ENCODE data around the gene MDFI.

Gene MDFI

GRCh38 chr6:41593839-41594238 lies 44.4 kb upstream of the MDFI start:
- no peak for TF ChIP-seq CTCF (IDR thresholded peaks at IDR 0.05; ENCODE audit: low read depth, low read length)
- DNase-seq (ENCODE audit: low read depth in 2 of 2): no peak
- H3K4me3 ChIP-seq (replicated peaks in 1 of 2; ENCODE audit: low read depth in 2 of 2, low read length in 2 of 2): no peak overlapping the region

- DNase-seq (ENCODE audit: low read depth in 2 of 2): no peak
- no peak for TF ChIP-seq CTCF (IDR thresholded peaks at IDR 0.05; ENCODE audit: low read depth, low read length)
- H3K4me3 ChIP-seq (replicated peaks in 1 of 2; ENCODE audit: low read depth in 2 of 2, low read length in 2 of 2): no peak overlapping the region
These were observed 43.9 kb upstream of the MDFI start for GRCh38 chr6:41594326-41594725.

GRCh38 chr6:41594766-41595165 lies 43.5 kb upstream of the MDFI start:
- DNase-seq (ENCODE audit: low read depth in 2 of 2): no peak
- H3K4me3 ChIP-seq (replicated peaks in 1 of 2; ENCODE audit: low read depth in 2 of 2, low read length in 2 of 2): no peak overlapping the region
- TF ChIP-seq CTCF (IDR thresholded peaks at IDR 0.05; ENCODE audit: low read depth, low read length): no peak

GRCh38 chr6:41595166-41595565 lies 43.1 kb upstream of the MDFI start:
- TF ChIP-seq CTCF (IDR thresholded peaks at IDR 0.05; ENCODE audit: low read depth, low read length): no peak
- no peak for DNase-seq (ENCODE audit: low read depth in 2 of 2)
- H3K4me3 ChIP-seq (replicated peaks in 1 of 2; ENCODE audit: low read depth in 2 of 2, low read length in 2 of 2): no peak overlapping the region

DNA sequence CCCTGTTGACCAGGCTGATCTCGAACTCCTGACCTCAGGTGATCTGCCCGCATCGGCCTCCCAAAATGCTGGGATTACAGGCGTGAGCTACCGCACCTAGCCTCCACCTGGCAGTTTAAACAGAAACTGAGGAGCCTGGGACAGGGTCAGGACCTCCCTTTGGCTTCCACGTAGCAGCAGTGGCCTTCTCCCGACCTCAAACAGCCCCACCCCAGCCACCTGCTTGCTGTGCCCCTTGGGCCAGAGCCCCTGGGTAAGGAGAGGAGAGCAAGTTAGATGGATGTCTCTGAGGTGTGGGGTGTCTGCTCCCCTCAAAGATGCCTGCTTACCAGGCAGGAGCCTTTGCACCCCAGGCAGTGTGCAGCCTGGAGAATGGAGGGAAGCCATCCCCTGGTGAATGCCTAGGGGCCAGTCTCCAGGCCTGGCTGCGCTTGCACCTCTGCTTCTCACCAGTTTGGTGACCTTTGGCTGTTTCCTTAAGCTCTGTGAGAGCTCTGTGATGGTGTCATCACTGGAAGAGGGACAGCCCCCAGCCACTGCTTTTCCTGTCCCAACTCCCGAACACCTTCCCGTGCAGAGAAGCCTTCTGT lies 42.1 kb upstream of the MDFI start:
- TF ChIP-seq CTCF (IDR thresholded peaks at IDR 0.05; ENCODE audit: low read depth, low read length): no peak
- H3K4me3 ChIP-seq (replicated peaks in 1 of 2; ENCODE audit: low read depth in 2 of 2, low read length in 2 of 2): no peak overlapping the region
- DNase-seq (ENCODE audit: low read depth in 2 of 2): no peak

GRCh38 chr6:41596807-41597206 lies 41.5 kb upstream of the MDFI start:
- no peak for DNase-seq (ENCODE audit: low read depth in 2 of 2)
- no peak for TF ChIP-seq CTCF (IDR thresholded peaks at IDR 0.05; ENCODE audit: low read depth, low read length)

More at GRCh38 chr6:41596807-41597206, 41.5 kb upstream of the MDFI start:
- H3K4me3 ChIP-seq (replicated peaks in 1 of 2; ENCODE audit: low read depth in 2 of 2, low read length in 2 of 2): no peak overlapping the region
